ENCODE data around the gene GNB1.

GNB1 gene

GRCh38 chr1:1922956-1923833 is 32.3 kb upstream of the GNB1 start:
- peak; percentile 20 for DNase-seq

GRCh38 chr1:1922702-1922955 is 31.7 kb upstream of the GNB1 start:
- DNase-seq: no peak

- DNase-seq: peak; percentile 26
Observed at GRCh38 chr1:1921901-1922701, 31.2 kb upstream of the GNB1 start.

GRCh38 chr1:1921459-1921862 is 30.6 kb upstream of the GNB1 start:
- no peak for DNase-seq

DNA sequence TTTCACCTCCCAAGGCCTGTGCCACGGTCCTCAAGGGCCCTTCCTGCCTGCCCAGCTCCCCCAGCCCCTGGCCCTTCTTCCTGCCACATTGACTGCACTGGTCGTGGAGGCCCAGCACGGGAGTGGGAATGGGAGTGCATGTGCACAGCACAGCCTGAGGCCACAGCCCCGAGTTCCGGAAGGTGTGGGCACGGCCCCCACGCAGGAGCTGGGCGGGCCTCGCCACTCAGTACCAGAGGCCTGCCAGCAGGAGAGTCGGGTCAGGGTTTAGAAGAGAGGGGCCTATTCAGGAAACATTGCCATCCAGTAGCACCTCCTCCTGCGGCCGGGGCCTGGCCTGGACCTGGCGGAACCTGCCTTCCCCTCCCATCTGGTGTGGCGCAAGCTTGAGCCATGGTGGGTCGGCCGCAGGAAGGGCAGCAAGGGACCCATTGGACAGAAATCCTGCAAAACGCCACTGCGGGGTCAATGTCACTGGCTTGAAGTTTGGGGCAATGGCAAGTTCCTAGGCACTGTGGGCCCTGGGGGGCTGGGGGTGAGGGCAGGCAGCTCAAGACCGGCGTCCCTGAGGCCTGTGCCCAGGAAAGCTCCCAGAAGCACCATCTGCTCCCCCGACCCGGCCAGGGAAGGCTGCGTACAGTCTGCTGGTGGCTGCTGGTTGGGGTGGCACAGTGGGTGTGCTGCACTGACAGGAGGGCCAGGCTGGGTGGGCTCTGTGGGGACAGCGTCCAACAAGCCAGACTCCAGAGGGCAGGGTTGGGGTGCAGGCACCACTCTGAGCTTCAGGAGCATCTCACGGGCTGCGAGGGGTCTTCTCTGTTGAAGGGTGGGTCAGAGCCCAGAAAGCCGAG is 29.9 kb upstream of the GNB1 start:
- peak; percentile 31 for DNase-seq

- DNase-seq: no peak
Observed at GRCh38 chr1:1920057-1920607, 29.2 kb upstream of the GNB1 start.

GRCh38 chr1:1919304-1920056 is 28.6 kb upstream of the GNB1 start:
- peak; percentile 98 for DNase-seq

DNA sequence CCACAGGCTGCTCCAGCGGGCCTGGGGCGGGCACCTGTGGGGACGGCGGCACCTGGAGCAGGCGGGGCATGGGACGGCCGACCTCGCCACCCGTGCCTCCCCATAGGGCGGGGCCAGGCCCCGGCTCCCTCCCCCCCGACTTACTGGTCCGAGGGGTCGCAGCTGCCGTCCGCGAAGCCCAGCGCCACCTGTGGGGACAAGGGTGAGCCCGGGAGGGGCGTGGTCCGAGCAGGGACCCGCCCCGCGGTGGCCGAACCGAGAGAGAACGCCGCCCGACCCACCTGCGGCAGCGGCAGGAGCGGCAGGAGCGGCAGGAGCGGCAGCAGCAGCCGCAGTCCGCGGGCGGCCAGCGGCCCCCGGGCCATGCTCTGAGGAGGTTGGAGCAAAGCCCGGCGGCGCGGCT is 28.0 kb upstream of the GNB1 start, which contains the start of gene TMEM52:
TSS of gene TMEM52 (minus strand) at position 379 of the 403 bp plus-strand sequence. CDS start at position 365, 14 bp downstream.
- no peak for DNase-seq

DNA sequence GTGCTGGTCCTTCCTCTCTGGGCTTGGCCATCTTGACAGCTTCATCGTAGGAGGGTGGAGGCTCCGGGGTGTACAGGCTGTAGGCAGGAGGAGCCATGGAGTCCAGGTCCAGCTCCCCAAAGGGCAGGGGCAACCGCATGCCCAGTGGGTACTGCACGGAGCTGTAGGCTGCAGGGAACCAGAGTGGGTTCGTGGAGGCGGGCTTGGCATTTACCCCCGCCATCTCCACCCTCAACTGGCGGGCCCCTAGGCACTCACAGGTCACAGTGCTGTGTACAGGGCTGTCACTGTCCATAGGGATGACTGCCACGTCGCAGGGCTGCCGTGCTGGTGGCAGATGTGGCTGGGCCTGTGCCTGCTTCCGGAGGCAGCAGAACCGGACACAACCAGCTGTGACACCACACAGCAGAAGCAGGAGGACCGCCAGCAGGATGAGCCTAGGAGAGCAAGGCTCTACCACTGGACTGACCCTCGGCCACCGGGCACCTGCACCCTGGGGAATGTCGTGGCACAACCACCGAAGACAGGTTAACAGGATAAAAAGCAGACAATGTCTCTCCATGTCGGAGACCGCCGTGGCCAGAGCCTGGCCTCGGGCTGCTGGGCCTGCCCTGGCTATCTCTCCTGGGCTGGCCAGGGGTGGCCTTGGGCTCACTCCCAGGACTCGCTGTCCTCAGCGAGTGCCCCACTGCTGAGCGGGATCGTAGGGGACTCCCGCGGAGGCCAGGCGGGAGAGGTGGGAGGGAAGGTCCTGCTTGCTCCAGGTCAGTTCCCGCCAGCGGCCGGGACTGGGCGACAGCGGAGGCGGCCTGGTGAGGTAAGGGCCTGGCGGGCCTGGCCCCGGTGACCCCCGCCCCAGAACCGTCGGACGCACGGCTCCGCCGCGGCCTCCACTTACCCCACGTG is 27.4 kb upstream of the GNB1 start:
- peak; percentile 47 for DNase-seq

DNA sequence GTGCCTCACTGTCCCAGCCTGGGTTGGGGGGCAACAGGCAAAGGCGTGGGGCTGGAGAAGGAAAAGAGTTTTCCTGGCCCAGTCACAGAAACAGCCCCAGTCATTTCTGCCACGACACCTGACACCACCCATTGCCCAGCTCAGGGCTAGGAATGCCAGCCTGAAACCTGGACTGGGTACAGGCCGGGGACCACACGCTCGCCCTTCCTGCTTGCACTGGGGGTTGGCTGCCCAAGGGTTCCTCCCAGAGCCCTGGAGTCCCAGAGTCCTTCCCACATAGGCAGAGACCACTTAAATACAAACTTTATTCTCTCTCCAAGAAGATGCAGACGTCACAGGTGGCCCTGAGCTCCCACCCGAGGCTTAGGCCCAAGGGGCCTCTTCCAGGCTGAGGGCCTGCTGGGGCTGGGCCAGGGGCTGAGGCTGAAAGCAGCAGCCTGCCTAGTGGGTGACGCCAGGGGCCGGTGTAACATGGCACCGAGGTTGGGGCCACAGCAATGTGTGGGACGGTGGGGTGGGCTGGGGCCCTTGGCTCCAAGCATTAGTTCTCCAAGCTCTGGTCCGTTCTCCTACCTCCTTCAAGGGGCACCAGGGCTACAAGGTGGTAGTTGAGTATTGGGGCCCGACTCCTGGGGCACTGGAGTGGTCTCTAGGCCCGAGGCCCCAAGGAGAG is 26.6 kb upstream of the GNB1 start:
- DNase-seq: peak; percentile 33

GRCh38 chr1:1916851-1917251 is 26.0 kb upstream of the GNB1 start:
- peak; percentile 40 for DNase-seq

DNA sequence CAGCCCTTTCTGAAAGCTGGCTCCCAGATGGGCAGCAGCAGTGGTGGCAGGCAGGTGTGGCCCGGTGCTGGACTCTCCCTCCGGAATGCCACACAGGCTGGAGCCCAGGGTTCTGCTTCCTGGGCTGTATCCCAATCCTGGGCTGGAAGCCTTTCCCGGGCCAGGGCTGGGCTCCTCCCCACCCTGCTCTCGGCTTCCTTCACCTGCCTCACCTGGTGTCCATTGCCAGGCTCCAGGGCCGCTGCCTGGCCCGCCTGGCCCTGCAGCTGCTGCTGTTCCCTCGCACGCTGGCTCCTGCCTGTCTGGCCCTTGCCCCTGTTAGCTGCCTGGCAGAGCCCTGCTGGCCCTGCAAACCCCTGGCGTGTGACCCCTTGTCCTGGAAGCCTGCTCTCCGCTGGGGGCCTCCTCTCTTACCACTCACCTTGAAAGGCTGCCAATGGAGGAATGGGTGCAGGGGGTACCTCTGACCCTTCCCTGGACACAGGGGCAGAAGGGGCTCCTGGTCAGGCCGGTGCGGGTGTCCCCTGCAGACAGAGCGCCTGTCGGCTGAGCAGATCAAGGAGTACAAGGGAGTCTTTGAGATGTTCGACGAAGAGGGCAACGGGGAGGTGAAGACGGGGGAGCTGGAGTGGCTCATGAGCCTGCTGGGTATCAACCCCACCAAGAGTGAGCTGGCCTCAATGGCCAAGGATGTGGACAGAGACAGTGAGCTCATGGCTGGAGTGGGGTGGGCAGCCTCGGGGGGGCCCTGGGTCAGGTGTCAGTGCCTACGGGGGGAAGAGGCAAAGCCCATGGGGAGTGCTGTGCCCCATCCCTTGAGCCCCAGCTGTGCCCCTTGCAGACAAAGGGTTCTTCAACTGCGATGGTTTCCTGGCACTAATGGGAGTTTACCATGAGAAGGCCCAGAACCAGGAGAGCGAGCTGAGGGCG is 25.3 kb upstream of the GNB1 start:
- peak; percentile 28 for DNase-seq

DNA sequence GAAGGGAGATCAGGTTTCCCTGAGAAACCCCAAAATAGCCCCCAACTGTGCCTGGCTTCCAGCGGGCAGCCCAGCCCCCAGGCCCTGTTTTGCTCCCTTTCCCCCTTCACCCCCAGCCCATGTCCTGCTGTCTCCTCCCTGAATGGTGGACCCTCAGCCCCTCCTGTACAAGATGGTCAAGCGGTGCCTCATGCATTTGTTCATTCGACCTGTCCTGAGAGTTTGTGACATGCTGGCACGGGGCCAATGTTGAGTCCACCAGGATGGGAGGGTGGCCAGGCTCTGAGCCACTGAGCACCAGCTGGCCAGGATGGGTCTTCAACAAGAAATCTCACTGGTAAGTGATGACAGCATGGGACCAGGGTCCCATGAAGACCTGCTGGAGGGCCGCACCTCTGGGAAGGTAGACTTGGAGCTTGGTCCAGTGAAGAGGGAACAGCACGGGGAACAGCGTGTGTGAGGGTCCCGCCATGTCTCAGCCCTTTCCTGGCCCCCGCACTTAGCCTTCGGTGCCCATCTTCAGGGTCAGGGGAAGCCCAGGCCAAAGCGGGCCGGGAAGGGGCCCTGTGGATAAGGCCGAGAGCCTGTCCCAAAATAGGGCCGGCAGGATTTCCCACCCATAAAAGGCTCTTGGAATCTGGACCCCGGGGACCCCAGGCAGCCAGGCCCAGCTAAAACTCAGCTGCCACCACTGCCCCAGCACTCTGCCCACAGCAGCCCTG is 24.2 kb upstream of the GNB1 start, which contains the start of gene CALML6:
TSS of gene CALML6 (plus strand) at position 290 of the 722 bp plus-strand sequence. CDS start at position 311, 21 bp downstream.
- DNase-seq: peak; percentile 40

- peak; percentile 73 for DNase-seq
Observed at GRCh38 chr1:1914101-1914970, 23.4 kb upstream of the GNB1 start.

GRCh38 chr1:1911350-1912041 is 20.6 kb upstream of the GNB1 start:
- DNase-seq: peak; percentile 21

GRCh38 chr1:1910651-1911331 is 19.9 kb upstream of the GNB1 start:
- peak; percentile 25 for DNase-seq

All from femur (tissue), 1 donor.